ENCODE results near the gene PLCB2.

PLCB2 gene

GRCh38 chr15:40286794-40287193 is 20.9 kb downstream of the PLCB2 start:
- Histone ChIP-seq H3K9ac (no peak overlapping the region), H2AFZ (no peak overlapping the region), H3K4me2 (ENCODE audit: low read length) (no peak overlapping the region), H3K4me1 (peaks cover 2% of the 10 kb centered on the region), H3K9me3 (ENCODE audit: control insufficient read depth, low read length) (no peaks in the 10 kb centered on the region), H3K36me3 (ENCODE audit: control insufficient read depth, insufficient read depth, low read length) (no peaks in the 10 kb centered on the region), H3K27ac (no peak overlapping the region), H3K4me3 (ENCODE audit: low read depth, low read length) (no peak overlapping the region), H3K27me3 (ENCODE audit: control insufficient read depth, insufficient read depth, low read length) (no peaks in the 10 kb centered on the region), H3K79me2 (no peaks in the 10 kb centered on the region)
- no peak for TF ChIP-seq CTCF (IDR thresholded peaks at IDR 0.05)

- Histone ChIP-seq H3K4me1 (peaks cover 2% of the 10 kb centered on the region), H3K4me2 (ENCODE audit: low read length) (no peak overlapping the region), H3K27ac (no peak overlapping the region), H3K4me3 (ENCODE audit: low read depth, low read length) (no peak overlapping the region), H3K36me3 (ENCODE audit: control insufficient read depth, insufficient read depth, low read length) (no peaks in the 10 kb centered on the region), H3K27me3 (ENCODE audit: control insufficient read depth, insufficient read depth, low read length) (no peaks in the 10 kb centered on the region), H3K9me3 (ENCODE audit: control insufficient read depth, low read length) (no peaks in the 10 kb centered on the region), H3K79me2 (no peaks in the 10 kb centered on the region), H3K9ac (no peak overlapping the region), H2AFZ (no peak overlapping the region)
- no peak for TF ChIP-seq CTCF (IDR thresholded peaks at IDR 0.05)
These were observed 21.6 kb downstream of the PLCB2 start for GRCh38 chr15:40286061-40286532.

- Histone ChIP-seq H3K27me3 (ENCODE audit: control insufficient read depth, insufficient read depth, low read length) (no peaks in the 10 kb centered on the region), H3K4me3 (ENCODE audit: low read depth, low read length) (no peak overlapping the region), H3K27ac (no peak overlapping the region), H3K36me3 (ENCODE audit: control insufficient read depth, insufficient read depth, low read length) (no peaks in the 10 kb centered on the region), H3K9ac (no peak overlapping the region), H3K4me1 (peaks cover 2% of the 10 kb centered on the region), H2AFZ (no peak overlapping the region), H3K9me3 (ENCODE audit: control insufficient read depth, low read length) (no peaks in the 10 kb centered on the region), H3K79me2 (no peaks in the 10 kb centered on the region), H3K4me2 (ENCODE audit: low read length) (no peak overlapping the region)
- no peak for TF ChIP-seq CTCF (IDR thresholded peaks at IDR 0.05)
These were observed 22.2 kb downstream of the PLCB2 start for GRCh38 chr15:40285554-40286011.

GRCh38 chr15:40285151-40285550 is 22.6 kb downstream of the PLCB2 start:
- no peak overlapping the region for H3K9ac ChIP-seq
- no peaks in the 10 kb centered on the region for H3K36me3 ChIP-seq (ENCODE audit: control insufficient read depth, insufficient read depth, low read length)
- H3K27ac ChIP-seq, result no peak overlapping the region
- TF ChIP-seq CTCF (IDR thresholded peaks at IDR 0.05), result no peak
- peaks cover 2% of the 10 kb centered on the region for H3K4me1 ChIP-seq
- no peak overlapping the region for H3K4me2 ChIP-seq (ENCODE audit: low read length)
- no peaks in the 10 kb centered on the region for H3K9me3 ChIP-seq (ENCODE audit: control insufficient read depth, low read length)
- H3K79me2 ChIP-seq, result no peaks in the 10 kb centered on the region
- H3K4me3 ChIP-seq (ENCODE audit: low read depth, low read length), result no peak overlapping the region
- no peak overlapping the region for H2AFZ ChIP-seq
- no peaks in the 10 kb centered on the region for H3K27me3 ChIP-seq (ENCODE audit: control insufficient read depth, insufficient read depth, low read length)

GRCh38 chr15:40283615-40284300 is 24.0 kb downstream of the PLCB2 start:
- peaks cover 2% of the 10 kb centered on the region for H3K4me1 ChIP-seq
- no peaks in the 10 kb centered on the region for H3K9me3 ChIP-seq (ENCODE audit: control insufficient read depth, low read length)
- H2AFZ ChIP-seq, result no peak overlapping the region
- no peak overlapping the region for H3K4me2 ChIP-seq (ENCODE audit: low read length)
- H3K27ac ChIP-seq, result no peak overlapping the region
- no peak overlapping the region for H3K4me3 ChIP-seq (ENCODE audit: low read depth, low read length)
- no peaks in the 10 kb centered on the region for H3K27me3 ChIP-seq (ENCODE audit: control insufficient read depth, insufficient read depth, low read length)
- H3K9ac ChIP-seq, result no peak overlapping the region
- no peaks in the 10 kb centered on the region for H3K36me3 ChIP-seq (ENCODE audit: control insufficient read depth, insufficient read depth, low read length)
- no peak for TF ChIP-seq CTCF (IDR thresholded peaks at IDR 0.05)
- H3K79me2 ChIP-seq, result no peaks in the 10 kb centered on the region

All from parathyroid adenoma (tissue), 2 donors.